HG03060 (cell line): Measurements from ENCODE around the gene CRTAC1.
A peak's percentile ranks its signal among the peaks of the same experiment; 100 is the strongest.

ENCODE experiments used
- ATAC-seq: cut with Tn5 transposase; IDR thresholded peaks from one replicate; pipeline ENCODE4 v1.9.1; 2021; ENCODE audit warnings: low read depth, moderate number of reproducible peaks; ENCODE audit not compliant: unreplicated experiment

The CRTAC1 gene

DNA sequence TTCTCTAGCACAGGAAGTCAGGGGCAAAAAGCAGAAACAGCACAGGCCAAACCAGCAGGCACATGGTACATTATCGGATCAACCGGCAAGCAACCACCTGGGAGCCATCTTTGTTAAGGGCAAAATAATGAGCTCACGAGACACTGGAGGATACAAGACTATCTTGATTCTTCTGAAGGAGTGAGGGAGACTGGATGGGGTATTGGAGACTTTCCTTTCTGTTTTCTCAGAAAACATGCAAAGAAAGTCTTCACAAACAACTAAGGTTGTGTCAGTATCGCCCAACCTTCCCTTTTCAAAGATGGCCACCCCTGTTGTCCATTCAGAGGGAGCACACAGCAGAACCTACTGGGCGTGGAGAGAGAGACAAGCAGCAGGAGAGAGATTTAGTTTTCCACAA is 151.2 kb downstream of the CRTAC1 start:
- ATAC-seq = no peak

GRCh38 chr10:97876402-97876801 is 154.0 kb downstream of the CRTAC1 start:
- ATAC-seq = no peak

GRCh38 chr10:97875391-97875790 is 155.0 kb downstream of the CRTAC1 start:
- no peak for ATAC-seq

GRCh38 chr10:97874332-97874731 is 156.1 kb downstream of the CRTAC1 start:
- ATAC-seq = no peak

DNA sequence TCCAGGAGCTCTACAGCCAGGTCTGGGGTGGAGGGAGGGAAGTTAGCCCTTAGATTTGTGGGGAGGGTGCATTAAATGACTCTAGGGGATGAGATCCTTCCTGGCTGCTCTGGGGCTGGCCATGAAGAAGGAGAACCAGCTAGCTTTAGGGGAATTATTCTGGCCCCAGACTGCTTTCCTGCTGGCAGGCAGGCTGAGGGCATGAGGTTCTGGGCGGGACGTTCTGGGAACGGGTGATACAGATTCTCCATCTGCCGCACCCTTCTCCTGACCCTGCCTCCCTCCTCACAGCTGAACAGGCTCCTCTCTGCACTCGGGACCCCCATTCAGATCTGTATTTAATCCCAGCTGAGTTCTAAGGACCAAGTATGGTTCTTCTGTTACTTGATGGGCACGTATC is 156.9 kb downstream of the CRTAC1 start:
- ATAC-seq = no peak

- no peak for ATAC-seq
These were observed 159.4 kb downstream of the CRTAC1 start for GRCh38 chr10:97870990-97871389.

DNA sequence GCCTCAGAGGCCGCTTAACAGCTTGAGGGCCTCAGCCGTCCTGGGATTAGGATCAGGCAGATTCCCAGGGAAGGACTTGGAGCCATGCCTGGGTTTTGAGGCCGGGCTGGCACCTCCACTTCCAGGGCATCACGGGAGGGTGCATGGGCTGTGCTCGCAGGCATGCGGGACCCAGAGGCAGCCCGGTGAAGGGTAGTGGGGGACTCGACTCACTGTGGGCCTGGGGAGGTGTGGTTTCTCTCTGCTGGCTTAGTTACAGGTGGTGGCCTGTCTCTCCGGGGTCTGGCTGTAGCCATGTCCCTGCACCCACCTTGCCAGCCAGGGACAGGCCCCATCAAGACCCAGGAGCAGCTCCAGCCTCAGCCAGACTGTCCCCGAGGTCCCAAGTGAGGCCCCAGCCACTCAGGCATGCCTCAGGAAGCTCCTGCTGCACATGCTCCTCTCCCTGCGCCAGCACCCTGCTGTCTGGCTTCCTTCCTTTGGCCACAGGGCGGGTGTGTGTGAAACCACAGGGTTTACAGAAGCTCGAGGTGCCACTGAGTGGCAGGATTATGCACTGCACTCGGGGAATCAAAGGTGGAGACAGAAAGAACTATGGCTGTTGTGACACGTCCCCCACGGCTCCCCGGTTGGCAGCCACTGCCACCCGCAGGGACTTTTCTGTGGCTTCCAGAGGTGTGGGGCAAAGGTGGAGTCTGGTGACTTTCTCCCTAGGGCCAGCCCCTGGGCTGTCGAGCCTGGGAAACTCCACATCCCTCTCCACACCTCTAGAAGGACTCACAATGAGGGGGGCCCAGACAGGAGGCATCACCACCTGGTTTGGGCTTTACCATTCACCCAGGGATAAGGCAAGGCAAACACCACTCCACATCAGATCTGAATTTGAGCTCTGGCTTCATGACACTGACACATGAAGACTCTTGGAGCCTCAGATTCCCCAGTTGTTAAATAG is 161.1 kb downstream of the CRTAC1 start:
- ATAC-seq = peak; percentile 99

DNA sequence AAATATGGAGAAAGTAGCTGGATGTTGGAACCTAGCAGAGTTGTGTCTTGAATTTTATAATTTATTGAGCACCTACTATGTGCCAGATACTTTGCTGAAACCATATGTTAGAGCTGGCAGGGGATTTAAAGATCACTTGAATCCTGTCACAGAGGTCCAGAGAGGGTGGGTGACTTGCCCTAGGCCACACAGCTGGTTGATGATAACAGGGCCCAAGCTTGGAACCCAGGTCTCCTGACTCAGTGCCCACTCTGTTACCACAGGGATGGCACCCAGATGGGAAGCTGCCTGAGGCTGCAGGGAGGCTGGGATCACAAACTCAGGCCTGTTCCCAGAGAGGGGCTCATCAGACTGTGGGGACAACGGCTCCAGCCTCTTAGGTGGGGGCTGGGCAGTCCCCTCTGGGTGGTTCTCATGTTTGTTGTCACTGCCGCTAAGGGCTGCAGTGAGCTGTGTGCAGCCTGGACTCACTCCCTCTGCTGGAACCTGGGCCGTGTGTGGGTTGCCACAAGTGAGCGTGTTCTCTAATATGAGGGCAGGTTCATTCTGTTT is 162.2 kb downstream of the CRTAC1 start:
- no peak for ATAC-seq

DNA sequence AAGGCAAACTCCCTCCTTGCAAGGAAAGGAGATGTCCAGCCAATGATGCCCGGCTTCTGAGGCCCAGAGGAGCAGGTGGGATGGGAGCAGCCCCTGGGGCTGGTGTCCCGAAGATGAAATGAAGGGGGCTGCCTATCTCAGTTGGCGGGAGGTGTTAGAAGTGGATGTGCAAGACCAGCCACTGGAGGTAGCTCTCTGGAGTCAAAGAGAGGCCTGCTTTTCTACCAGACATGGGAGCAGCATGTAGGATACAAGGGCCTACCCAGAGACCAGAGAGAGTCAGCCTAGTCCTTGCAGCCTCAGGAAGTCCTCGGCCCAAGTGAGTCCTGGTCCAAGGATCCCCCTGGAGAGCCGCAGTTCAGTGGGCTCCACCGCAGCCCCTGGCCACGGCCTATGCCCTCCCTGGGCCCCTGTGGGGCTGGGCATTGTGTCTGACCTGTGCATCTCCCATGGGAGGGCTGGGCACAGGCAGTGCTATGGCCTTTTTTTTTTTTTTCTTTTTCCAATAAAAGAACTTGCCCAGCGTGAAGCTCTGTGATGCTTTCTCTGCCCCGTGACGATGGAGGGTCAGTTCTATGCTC is 163.1 kb downstream of the CRTAC1 start:
- ATAC-seq = no peak

DNA sequence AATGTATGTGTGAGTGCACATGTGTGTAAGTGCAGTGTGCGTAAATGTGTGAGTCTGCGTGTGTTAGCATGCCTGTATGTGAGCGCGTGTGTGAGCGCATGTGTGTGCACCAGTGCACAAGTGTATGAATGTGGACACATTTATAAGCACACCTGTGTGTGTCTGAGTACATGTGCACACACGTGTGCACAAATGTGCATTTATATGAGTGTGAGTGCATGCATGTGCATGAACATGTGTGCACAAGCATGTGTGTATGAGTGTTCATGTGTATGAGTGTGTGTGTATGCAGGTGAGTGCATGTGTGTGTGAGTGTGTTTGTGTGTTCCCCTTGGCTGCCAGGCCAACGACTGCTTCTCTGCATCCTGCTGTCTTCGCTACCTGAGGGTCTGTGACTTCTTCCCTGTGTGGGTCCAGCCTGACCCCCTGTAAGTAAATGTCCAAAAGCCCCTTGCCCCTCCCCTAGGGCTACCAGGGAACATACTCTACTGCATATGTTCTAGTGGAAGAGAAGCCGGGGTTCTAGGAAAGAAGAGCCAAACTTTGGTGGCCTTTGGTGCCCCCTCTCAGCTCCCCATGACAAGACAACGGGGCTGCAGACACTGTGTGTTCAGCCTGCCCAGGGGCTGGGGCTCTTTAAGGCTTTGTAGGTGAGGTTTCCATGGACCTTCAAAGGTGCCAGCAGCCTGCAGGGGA is 163.7 kb downstream of the CRTAC1 start:
- ATAC-seq = no peak

GRCh38 chr10:97865488-97865887 is 164.9 kb downstream of the CRTAC1 start:
- no peak for ATAC-seq

DNA sequence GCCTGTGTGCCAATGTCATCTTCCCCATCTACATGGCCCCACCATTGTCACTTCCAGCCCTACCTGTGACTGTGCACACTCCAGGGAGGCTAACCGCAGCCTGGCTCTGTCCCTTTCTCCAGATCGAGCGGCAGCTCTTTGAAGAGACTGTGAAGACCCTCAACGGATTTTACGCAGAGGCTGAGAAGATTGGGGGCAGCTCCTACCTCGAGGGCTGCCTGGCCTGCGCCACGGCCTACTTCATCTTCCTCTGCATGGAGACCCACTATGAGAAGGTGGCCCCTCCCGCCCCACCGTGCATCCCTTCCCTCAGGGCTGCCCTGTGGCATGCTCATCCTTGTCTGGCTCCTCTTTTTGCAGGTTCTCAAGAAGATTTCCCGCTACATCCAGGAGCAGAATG is 166.6 kb downstream of the CRTAC1 start:
- ATAC-seq = no peak

DNA sequence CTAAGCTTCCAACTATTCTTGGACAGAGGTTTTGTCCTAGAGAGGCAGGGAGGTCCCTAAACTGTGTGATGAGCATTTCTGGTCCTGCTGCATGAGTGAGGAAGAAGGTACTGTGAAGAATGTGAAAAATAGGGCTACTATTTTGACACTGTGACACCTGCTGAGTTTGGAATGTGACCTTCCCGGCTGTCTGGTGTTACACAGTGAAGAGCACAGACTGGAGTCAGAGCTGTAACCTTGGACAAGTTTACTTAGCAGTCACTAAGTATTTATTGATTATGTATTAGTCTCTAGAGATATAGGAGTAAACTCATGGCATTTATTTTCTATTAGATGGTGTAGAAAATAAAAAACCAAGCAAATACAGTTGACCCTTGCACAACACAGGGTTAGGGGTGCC is 168.5 kb downstream of the CRTAC1 start:
- ATAC-seq = no peak

GRCh38 chr10:97861097-97861750 is 169.2 kb downstream of the CRTAC1 start:
- ATAC-seq = no peak

DNA sequence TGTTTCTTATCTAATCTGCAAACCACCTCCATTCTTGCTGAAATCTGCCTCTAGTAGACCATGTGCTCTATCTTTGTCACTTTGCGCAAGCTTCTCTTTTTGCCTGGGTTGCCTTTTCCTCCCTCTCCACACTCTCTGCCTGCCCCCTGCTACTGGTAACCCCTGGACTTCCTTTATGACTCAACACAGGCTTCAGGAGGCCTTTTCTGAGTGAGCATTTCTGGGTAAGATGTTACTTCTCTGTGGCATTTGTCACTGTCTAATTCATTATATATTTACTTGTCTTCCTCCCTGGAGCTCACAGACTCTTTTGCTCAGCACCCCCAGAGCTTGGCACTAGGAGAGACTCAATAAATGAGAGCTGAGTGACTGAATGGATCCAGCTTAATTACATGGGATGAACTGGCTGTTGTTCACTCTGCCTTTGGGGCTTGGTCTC is 172.4 kb downstream of the CRTAC1 start:
- no peak for ATAC-seq

GRCh38 chr10:97854743-97855142 is 175.7 kb downstream of the CRTAC1 start:
- ATAC-seq = no peak

- ATAC-seq = no peak
These were observed 177.5 kb downstream of the CRTAC1 start for GRCh38 chr10:97852840-97853405.

DNA sequence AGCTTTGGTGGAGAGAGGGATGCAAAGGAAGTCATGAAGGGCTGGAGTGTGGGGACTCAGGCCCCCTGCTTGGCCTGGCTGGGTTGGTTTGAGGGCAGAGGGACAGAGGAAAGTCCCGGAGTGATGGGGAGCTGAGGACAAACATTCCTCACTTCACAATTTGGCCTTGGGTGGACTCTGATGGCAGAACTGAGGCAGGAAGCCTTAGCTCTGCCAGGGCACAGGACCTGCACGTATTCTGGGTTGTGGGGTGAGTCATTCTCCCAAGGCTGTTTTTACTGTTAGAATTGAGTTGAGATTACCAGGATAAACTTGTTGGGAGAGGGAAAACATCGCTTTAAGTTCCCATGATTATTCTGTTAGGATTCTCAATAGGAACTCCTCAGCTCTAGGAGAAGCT is 178.1 kb downstream of the CRTAC1 start:
- ATAC-seq = no peak

DNA sequence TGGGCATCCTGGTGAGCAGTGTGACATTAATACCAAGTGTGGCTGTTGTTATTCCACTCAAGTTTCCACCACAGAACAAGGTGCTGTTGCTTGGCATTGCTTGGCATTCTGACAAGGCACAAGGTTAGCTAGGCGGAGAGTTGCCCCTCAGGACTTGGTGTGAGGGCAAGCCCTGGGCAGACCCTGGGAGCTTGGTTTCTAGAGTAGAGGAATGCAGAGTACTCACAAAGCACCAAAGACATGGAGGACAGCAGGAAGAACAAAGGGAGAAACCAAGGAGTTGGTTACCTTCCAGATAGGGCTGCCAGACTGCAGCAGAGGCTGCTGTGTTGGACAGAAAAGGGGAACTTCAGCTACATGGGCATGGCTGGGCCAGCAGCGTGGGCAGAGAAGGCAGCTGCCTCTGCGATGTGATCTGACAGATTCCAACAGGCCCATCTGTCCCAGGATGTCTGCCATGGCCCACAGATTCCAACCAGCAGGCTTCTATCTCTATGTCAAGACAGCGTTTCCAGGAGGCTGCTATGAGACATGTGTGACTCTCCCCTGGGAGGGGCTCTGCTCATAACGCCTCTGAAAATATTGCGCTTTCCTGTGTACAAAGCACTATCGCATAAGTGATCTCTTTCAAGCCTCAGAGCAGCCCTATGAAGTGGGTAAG is 178.9 kb downstream of the CRTAC1 start:
- no peak for ATAC-seq

DNA sequence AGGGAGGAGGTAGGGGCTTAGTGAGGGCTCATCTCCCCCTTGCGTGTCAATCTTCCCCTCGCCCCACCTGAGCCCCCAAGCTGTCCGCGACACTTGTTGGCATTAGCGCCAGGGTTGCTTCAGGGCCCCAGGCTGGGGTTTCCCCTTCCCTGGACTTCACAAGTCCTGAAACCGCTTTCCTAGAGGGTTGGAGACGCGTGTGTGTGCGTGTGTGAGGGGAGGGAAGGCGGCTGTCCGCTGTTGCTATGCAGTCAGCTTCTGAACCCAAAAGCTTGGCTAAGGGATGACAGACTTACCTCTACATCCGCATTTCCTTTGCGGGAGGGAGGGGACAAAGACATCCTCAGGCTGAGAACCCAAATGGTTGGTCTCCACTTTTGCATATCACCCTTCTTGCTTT is 180.0 kb downstream of the CRTAC1 start:
- ATAC-seq = no peak
